Colonic mucosa (tissue), 4 donors: Measurements from ENCODE around the gene DLG2. TPM values are rescaled to one million over a fixed set of nuclear protein-coding genes. Genes with fewer than 3 reads are reported as not detected.

ENCODE experiments used
- DNase-seq: peaks from one replicate; pipeline ENCODE4 v3.0.0-alpha.2; 2020
- H3K27ac ChIP-seq: fragments of 200-600 bp; one replicate; pipeline ENCODE4 v1.8.0; 2021
- H3K27me3 ChIP-seq: fragments of 200-600 bp; one replicate; pipeline ENCODE4 v1.8.0; 2021
- H3K36me3 ChIP-seq: fragments of 200-600 bp; one replicate; pipeline ENCODE4 v1.8.0; 2021
- H3K4me1 ChIP-seq: fragments of 200-600 bp; one replicate; pipeline ENCODE4 v1.8.0; 2021; ENCODE audit warnings: mild to moderate bottlenecking
- H3K4me3 ChIP-seq: fragments of 200-600 bp; one replicate; pipeline ENCODE4 v1.8.0; 2021
- H3K9ac ChIP-seq, 2 donors: one replicate each; pipeline ENCODE4 v1.7.0; 2013; ENCODE audit warnings: control low read depth in 2 of 2, low read depth in 2 of 2, low read length in 2 of 2
- H3K9me3 ChIP-seq: fragments of 200-600 bp; one replicate; pipeline ENCODE4 v1.8.0; 2021
- CTCF ChIP-seq: fragments of 200-600 bp; IDR thresholded peaks from one replicate; pipeline ENCODE4 v1.8.0; 2022; ENCODE audit warnings: antibody characterized with exemption, mild to moderate bottlenecking
- intact Hi-C: fragments of 100-400 bp; cut with DNase I; formaldehyde crosslinking; loops from one replicate; pipeline ENCODE4 v1.14.1; 2022
- total RNA-seq, 2 donors: library from RNA; stranded (reverse); fragmentation: NEBNext Ultra II Directional in 1 of 2; extraction: Animal tissue kit (Norgen Biotek cat#: 25700) in 1 of 2; gene quantifications; one replicate each; pipeline ENCODE4 v1.2.1, GENCODE V29; 2021
- donor health status: healthy.
- donor health status: DM: no; HTN: no; CAD: no.
- donor health status: DM: no; HTN: no; CAD: no.

Gene DLG2
- total RNA-seq, 2 donors from 2014 or later: 1.4 to 3.3 TPM

DNA sequence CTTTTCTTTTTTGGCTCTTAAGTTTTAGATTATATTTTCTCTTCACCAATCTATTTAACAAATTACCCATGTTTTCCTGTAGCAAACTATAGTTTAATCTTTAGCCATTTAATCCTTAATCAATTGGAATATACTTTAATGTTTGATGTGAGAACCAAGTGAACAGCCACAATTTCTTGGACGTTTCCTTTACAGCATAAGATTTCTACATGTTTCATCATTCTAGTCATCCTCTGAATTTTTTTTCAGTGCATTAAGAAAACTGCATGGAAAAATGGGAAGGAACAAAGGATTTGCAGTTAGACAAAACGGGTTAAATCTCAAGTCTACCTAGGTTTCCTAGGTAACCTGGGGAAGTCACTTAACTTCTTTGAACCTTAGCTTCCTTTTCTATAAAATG, 1833.8 kb downstream of the DLG2 start:
- H3K4me1 ChIP-seq: no peaks in the 10 kb centered on the region
- no peak for DNase-seq
- H3K9ac ChIP-seq: no peak overlapping the region
- H3K27ac ChIP-seq: no peak overlapping the region
- no peak for TF ChIP-seq CTCF
- intact Hi-C loops: no loop called here
- H3K27me3 ChIP-seq: no peaks in the 10 kb centered on the region
- no peaks in the 10 kb centered on the region for H3K9me3 ChIP-seq
- H3K4me3 ChIP-seq: no peak overlapping the region
- H3K36me3 ChIP-seq: no peaks in the 10 kb centered on the region

GRCh38 chr11:83791557-83791956, 1835.6 kb downstream of the DLG2 start:
- Histone ChIP-seq H3K27me3 (no peaks in the 10 kb centered on the region), H3K36me3 (no peaks in the 10 kb centered on the region), H3K4me1 (no peaks in the 10 kb centered on the region), H3K9ac (no peak overlapping the region), H3K4me3 (no peak overlapping the region), H3K9me3 (no peaks in the 10 kb centered on the region), H3K27ac (no peak overlapping the region)
- intact Hi-C loops: no loop called here
- TF ChIP-seq CTCF: no peak
- DNase-seq: no peak

GRCh38 chr11:83785942-83786341, 1841.2 kb downstream of the DLG2 start:
- H3K27ac ChIP-seq: no peak overlapping the region
- H3K4me3 ChIP-seq: no peak overlapping the region
- H3K27me3 ChIP-seq: no peaks in the 10 kb centered on the region
- no peak for TF ChIP-seq CTCF
- H3K36me3 ChIP-seq: no peaks in the 10 kb centered on the region
- no peaks in the 10 kb centered on the region for H3K9me3 ChIP-seq
- intact Hi-C loops: no loop called here
- H3K4me1 ChIP-seq: no peaks in the 10 kb centered on the region
- DNase-seq: no peak
- no peak overlapping the region for H3K9ac ChIP-seq

DNA sequence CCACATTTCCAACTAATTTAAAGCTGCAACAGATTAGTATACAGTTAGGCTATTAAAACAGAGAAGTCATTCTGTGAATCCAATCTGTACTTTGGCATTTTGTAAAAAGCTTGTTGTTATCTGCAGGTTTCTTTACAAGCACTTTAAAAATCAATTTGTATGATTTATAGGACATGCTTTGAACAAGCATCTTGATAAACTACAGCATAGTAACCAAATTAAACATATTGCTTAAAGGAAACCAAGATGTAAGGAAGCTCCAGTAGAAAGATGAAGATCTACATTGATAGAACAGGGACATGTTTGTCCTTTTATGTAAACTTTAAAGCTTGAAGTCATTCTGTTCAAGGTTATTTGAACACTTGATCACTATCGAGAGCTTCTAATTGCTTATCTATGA, 1842.7 kb downstream of the DLG2 start:
- DNase-seq: no peak
- H3K4me3 ChIP-seq: no peak overlapping the region

DNA sequence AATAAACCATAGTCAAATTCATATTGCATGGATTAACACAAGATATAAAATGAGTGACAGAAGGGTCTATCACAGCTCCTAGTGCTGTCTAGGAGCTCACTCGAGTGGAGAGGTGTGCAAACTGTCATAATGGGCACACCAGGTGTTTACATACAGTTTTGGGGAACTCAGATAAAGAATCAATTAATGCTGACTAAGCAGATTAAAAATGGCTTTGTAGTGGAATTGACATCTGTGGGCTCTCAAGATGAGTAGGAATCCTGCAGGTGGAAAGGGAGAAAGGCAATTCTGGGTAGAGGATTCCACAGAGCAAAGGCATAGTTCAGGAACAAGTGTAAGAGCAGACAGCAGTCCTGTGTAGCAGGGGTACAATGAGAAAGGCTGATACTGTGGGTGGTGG, 1844.8 kb downstream of the DLG2 start:
- Histone ChIP-seq H3K27me3 (no peaks in the 10 kb centered on the region), H3K27ac (no peak overlapping the region), H3K9me3 (no peaks in the 10 kb centered on the region), H3K4me3 (no peak overlapping the region), H3K36me3 (no peaks in the 10 kb centered on the region), H3K4me1 (no peaks in the 10 kb centered on the region), H3K9ac (no peak overlapping the region)
- no peak for DNase-seq
- no peak for TF ChIP-seq CTCF
- intact Hi-C loops: no loop called here

More for the DNA sequence above, 1842.7 kb downstream of the DLG2 start:
- intact Hi-C loops: no loop called here
- no peak for TF ChIP-seq CTCF
- H3K27me3 ChIP-seq: no peaks in the 10 kb centered on the region
- H3K9me3 ChIP-seq: no peaks in the 10 kb centered on the region
- no peak overlapping the region for H3K27ac ChIP-seq
- no peaks in the 10 kb centered on the region for H3K36me3 ChIP-seq
- no peaks in the 10 kb centered on the region for H3K4me1 ChIP-seq
- H3K9ac ChIP-seq: no peak overlapping the region

DNA sequence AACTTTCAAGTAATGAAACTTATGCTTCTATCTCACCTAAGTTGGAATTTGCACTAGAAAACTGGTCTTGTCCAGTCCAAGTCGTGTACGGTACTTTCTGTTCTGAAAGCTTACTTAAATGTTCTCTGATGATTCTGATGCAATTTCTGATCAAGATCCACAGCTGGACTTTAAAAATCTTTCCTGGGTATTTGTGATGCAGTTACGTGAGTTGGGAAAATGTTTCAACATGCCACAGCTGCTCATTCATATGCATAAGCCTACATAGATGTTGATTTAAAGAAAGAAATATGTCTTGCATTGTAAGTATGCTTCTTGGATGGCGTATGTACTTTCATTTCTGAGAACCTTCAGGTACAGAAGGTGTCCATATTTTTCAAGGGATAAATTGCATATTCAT, 1847.3 kb downstream of the DLG2 start:
- DNase-seq: no peak
- no peaks in the 10 kb centered on the region for H3K27me3 ChIP-seq
- no peaks in the 10 kb centered on the region for H3K36me3 ChIP-seq
- H3K9me3 ChIP-seq: no peaks in the 10 kb centered on the region
- intact Hi-C loops: no loop called here
- no peaks in the 10 kb centered on the region for H3K4me1 ChIP-seq
- H3K4me3 ChIP-seq: no peak overlapping the region
- H3K27ac ChIP-seq: no peak overlapping the region
- H3K9ac ChIP-seq: no peak overlapping the region
- no peak for TF ChIP-seq CTCF
